Cardiac muscle cell (in vitro differentiated cells and primary cell): Measurements from ENCODE around the gene BCDIN3D. TPM values are rescaled to one million over a fixed set of nuclear protein-coding genes. Genes with fewer than 3 reads are reported as not detected.

ENCODE experiments used
- DNase-seq, 2 donors: peaks; one replicate each; pipeline versions ENCODE4 v3.0.0 to v3.0.0-alpha.2; 2010 to 2017; ENCODE audit warnings: low read depth in 1 of 2, low spot score in 1 of 2
- H3K27ac ChIP-seq: fragments of 200-600 bp; sonication (generic); 2 replicates; pipeline ENCODE4 v1.5.1; 2016
- H3K27me3 ChIP-seq: fragments of 200-600 bp; sonication (generic); 2 replicates; pipeline ENCODE4 v1.6.0; 2016; ENCODE audit warnings: control low read depth
- H3K36me3 ChIP-seq: fragments of 200-600 bp; sonication (generic); 2 replicates; pipeline ENCODE4 v1.5.1; 2016; ENCODE audit warnings: control low read depth
- H3K4me1 ChIP-seq: fragments of 200-600 bp; sonication (generic); 2 replicates; pipeline ENCODE4 v1.8.1; 2017; ENCODE audit warnings: low read depth, mild to moderate bottlenecking, mixed run types
- H3K4me3 ChIP-seq: fragments of 200-600 bp; sonication (generic); 2 replicates; pipeline ENCODE4 v1.5.1; 2016; ENCODE audit warnings: mild to moderate bottlenecking
- H3K9me3 ChIP-seq: fragments of 200-600 bp; sonication (generic); 2 replicates; pipeline ENCODE4 v1.5.1; 2017; ENCODE audit warnings: low read depth, mild to moderate bottlenecking, control low read depth
- CTCF ChIP-seq: IDR thresholded peaks from 2 replicates; pipeline ENCODE4 v1.5.1; 2012; ENCODE audit warnings: low read depth, mild to moderate bottlenecking, low read length
- polyA plus RNA-seq: library from polyadenylated mRNA; unstranded; fragments of >200 nt; fragmentation: Nextera tagmentation; extraction: Ambion mirVana; gene quantifications from 2 replicates; pipeline ENCODE4 v1.2.1, GENCODE V29; 2016
- total RNA-seq: library from RNA; depleted of rRNA; stranded (reverse); fragments of >200 nt; gene quantifications from 2 replicates; pipeline ENCODE4 v1.2.3, GENCODE V29; 2016

The BCDIN3D gene
- total and polyA plus RNA-seq, 2 experiments from 2014 or later: 5.9 to 8.9 TPM

GRCh38 chr12:49805409-49805808 lies 37.5 kb downstream of the BCDIN3D start:
- Histone ChIP-seq H3K36me3 (peaks cover 19% of the 10 kb centered on the region), H3K4me1 (peaks cover 29% of the 10 kb centered on the region)
- DNase-seq: no peak

GRCh38 chr12:49804821-49805220 lies 38.1 kb downstream of the BCDIN3D start:
- no peak for DNase-seq
- Histone ChIP-seq H3K27me3 (no peaks in the 10 kb centered on the region), H3K27ac (no peak overlapping the region), H3K4me3 (no peak overlapping the region), H3K9me3 (no peaks in the 10 kb centered on the region), H3K36me3 (peaks cover 23% of the 10 kb centered on the region), H3K4me1 (peaks cover 23% of the 10 kb centered on the region)
- TF ChIP-seq CTCF: no peak

More at GRCh38 chr12:49805409-49805808, 37.5 kb downstream of the BCDIN3D start:
- H3K27me3 ChIP-seq: no peaks in the 10 kb centered on the region
- no peak overlapping the region for H3K27ac ChIP-seq
- no peaks in the 10 kb centered on the region for H3K9me3 ChIP-seq
- no peak for TF ChIP-seq CTCF
- H3K4me3 ChIP-seq: no peak overlapping the region

- H3K9me3 ChIP-seq: no peaks in the 10 kb centered on the region
- H3K4me3 ChIP-seq: no peak overlapping the region
- peaks cover 14% of the 10 kb centered on the region for H3K4me1 ChIP-seq
- H3K36me3 ChIP-seq: peaks cover 23% of the 10 kb centered on the region
- no peak overlapping the region for H3K27ac ChIP-seq
- no peak for TF ChIP-seq CTCF
- no peak for DNase-seq
- no peaks in the 10 kb centered on the region for H3K27me3 ChIP-seq
These were observed 39.0 kb downstream of the BCDIN3D start for GRCh38 chr12:49803693-49804450.

GRCh38 chr12:49801141-49802063 lies 41.5 kb downstream of the BCDIN3D start:
- Histone ChIP-seq H3K4me1 (peaks cover 6% of the 10 kb centered on the region), H3K27me3 (no peaks in the 10 kb centered on the region), H3K4me3 (no peak overlapping the region), H3K9me3 (no peaks in the 10 kb centered on the region), H3K27ac (peak overlapping the region; percentile 45), H3K36me3 (peaks cover 28% of the 10 kb centered on the region)
- no peak for TF ChIP-seq CTCF
- no peak for DNase-seq

- no peak overlapping the region for H3K4me3 ChIP-seq
- H3K9me3 ChIP-seq: no peaks in the 10 kb centered on the region
- peaks cover 28% of the 10 kb centered on the region for H3K36me3 ChIP-seq
- H3K4me1 ChIP-seq: peaks cover 6% of the 10 kb centered on the region
- no peak for TF ChIP-seq CTCF
- DNase-seq: no peak
- H3K27me3 ChIP-seq: no peaks in the 10 kb centered on the region
- peak overlapping the region; percentile 45 for H3K27ac ChIP-seq
These were observed 42.3 kb downstream of the BCDIN3D start for GRCh38 chr12:49800421-49801140.
